GM18499 (cell line): ENCODE measurements around the gene ENPEP.
"Not testable (repeated sequence)": the region's sequence is repeated elsewhere in the genome, so short reads cannot be mapped to it uniquely, and the experiment has no call there.

Experiments
- ATAC-seq: cut with Tn5 transposase; IDR thresholded peaks from one replicate; pipeline ENCODE4 v1.9.1; 2021; ENCODE audit warnings: moderate number of reproducible peaks; ENCODE audit not compliant: insufficient read depth, unreplicated experiment

ENPEP gene

DNA sequence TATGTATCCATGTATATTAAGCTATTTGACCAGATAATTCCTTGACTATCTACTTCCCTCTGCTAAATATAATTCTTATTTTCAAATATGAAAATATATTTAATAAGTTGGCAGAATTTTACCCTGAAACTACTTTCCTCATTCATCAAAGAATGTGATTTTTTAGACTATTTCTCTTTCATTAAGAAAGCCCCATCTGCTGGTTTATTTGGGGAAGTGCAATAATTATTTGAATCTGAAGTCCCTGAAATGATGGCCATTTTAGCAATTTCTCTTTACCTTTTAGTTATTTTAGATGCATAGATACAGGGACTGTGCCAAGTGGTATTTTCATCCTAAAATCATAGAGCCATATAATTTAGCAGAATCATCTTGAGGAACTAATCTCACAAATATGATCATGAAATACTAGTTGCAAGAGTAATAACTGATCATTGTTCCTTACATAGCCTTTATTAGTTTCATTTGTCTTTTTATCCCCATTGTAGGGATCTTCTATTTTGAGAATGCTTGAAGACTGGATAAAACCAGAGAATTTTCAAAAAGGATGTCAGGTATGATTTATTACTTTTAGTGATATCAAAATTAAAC is 39.0 kb downstream of the ENPEP start:
- no peak for ATAC-seq

DNA sequence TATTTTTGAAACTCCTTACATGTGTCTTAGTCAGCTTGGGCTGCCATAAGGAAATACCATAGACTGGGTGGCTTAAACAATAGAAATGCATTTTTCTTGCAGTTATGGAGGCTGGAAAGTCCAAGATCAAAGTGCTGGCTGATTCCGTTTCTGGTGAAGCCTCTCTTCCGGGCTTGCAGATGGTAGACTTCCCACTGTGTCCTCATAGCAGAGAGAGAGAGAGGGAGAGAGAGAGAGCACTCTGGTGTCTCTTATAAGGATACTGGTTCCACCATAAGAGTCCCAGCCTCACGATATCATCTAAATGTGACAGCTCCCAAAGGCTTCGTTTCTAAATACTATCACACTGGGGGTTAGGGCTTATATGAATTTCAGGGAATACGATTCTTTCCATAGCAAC is 39.7 kb downstream of the ENPEP start:
- ATAC-seq: no peak

DNA sequence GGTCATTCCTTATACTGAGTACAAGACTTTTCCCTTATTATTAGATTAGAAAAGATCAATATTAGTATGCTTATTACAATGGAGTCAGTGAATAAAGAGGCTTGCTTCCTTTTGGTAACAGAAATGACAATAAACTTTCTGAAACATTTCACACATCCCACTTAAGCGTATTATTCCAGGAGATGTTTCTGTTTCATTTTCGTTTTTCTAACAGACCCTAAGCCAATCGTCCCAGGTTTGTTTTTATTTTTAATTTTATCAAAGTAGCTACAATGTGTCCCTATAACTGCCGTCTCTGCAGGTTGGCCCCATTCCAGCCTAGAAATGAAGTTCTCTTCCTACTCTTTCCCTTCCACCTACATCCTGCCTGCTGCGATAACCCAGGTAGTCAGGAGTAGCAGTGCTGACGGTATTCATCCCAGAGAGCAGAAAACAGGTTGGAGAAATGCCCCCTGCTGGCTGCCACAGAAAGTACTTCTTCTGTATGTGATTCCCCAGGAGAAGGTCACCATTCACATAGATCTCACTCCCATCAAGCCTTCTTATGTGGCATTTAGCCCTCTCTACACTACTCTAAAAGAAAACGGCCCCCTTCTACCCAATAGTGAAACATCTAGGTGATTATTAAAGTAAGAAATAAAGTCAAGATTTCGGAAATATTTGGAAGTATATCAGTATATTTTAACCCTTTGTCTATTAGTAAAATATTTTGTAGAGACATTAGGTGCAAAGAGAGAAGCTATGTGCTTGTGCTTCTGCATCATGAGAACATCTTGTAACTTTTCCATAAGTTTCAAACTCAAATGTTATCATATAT is 40.4 kb downstream of the ENPEP start:
- no peak for ATAC-seq

GRCh38 chr4:110518889-110519490 is 43.0 kb downstream of the ENPEP start:
- no peak for ATAC-seq

- ATAC-seq: no peak
These were observed 44.9 kb downstream of the ENPEP start for GRCh38 chr4:110520886-110521285.

DNA sequence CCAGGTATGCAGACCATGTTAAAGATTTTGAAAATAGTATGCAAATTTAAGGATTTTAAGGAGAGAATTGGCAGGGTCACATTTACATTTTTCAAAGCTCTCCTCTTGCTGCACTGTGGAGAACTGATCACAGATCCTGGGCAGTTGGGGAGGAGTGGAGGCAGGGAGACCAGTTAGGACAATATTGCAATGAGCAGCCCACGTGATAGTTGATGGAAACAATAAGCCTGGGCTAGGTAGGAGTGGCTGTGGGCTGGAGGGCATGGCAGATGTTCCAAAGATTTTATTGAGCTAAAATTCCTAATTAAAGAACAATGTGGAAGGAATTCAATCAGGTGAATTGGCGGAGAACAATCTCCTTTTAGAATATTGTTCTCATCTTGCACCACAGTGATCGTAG is 50.6 kb downstream of the ENPEP start:
- no peak for ATAC-seq

DNA sequence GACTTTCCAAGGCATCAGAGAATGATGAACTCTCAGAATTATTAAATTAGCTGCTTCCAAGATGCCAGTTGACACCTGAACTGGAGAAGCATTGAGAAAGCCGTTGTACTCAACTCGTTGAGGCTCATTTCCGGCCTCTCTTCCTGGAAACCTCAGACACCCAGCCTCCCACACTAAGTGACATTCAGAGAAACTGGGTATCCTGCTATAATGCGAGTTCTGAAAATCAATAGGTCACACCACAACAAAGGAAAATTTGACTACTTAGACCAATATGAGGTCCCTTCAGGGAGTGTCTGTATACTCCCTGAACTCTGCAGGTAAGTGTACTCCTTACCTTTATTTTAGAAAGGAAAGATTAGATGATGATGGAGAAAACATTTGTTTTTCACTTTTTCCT is 51.2 kb downstream of the ENPEP start:
- ATAC-seq: no peak

DNA sequence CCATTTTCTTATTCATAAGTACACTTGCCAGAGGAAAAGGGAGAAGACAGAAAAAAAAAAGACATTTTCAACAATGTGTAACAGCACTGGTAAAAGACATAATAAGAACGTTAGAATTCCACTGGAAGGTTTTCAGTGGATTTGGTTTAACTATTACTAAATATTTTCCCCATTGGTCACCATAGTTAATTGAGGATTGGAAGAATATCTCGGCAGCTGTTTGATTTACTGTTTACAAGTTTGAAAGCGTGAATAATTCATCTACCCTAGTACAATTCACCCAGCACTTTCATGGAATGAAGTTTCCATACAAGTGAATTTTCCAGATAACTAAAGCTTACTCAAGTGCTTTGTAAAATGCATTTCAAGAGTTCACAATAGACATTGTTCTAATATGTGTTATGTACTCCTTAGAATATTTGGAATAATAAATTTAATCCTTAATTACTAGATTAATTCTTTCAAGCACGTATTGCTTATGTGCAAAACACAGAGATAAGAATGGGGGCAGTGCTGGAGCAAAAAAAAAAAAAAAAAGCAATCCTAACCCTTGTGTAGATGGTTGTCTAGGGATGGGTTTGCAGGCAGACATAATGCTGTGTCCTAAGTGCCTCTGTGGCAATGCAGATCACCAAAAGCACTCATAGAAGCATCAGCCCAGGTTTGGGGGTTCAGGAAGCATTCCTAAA is 57.1 kb downstream of the ENPEP start:
- ATAC-seq: no peak

DNA sequence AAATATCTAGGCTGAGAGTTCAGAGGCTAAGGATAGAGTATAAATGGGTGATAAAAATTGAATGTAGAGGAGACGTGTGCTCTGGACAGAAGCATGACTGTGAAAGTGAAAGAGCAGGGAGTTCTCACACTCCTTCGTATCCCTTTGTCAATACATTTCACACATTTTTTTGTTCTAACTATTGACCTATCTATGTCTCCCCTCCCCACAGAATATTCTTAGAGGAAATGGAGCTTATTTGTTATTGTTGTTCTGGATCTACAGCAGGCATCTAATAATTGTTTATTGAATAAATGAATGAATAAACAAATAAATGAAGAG is 57.6 kb downstream of the ENPEP start:
- no peak for ATAC-seq

DNA sequence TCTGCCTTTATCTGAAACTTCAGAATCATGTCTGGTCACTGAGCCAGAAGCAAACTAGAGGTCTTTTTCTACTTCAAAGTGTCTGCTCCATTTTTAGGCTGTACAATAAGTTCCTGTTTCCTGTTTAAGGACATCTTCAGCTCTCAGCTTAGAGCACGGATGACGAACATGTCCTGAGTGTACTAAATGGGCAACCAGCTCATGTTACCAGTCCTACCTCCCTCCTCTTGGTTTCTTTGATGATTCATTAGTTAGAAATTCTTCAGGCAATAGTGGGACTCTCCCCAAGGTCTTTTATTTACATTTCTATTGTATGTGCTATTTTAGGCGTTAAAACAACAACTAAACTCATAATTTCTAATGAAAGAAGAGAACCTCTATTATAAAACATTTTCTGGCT is 58.0 kb downstream of the ENPEP start:
- no peak for ATAC-seq

DNA sequence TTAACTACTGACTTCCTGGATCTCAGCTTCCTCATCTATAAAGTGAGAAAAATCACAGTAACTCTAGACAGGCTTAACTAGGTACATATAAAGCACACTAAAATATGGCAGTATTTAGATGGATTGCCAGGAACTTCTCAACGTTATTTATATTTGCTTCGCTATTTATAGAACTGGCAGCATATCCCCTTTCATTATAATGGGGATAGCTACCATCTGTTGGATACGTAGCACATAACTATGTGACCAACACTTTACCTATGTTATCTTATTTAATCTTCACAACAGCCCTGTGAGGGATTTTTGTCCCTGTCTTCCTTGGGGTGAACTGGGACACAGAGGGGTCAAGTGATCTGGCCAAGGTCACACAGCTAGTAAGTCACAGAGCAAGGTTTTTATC is 64.6 kb downstream of the ENPEP start:
- ATAC-seq: no peak

DNA sequence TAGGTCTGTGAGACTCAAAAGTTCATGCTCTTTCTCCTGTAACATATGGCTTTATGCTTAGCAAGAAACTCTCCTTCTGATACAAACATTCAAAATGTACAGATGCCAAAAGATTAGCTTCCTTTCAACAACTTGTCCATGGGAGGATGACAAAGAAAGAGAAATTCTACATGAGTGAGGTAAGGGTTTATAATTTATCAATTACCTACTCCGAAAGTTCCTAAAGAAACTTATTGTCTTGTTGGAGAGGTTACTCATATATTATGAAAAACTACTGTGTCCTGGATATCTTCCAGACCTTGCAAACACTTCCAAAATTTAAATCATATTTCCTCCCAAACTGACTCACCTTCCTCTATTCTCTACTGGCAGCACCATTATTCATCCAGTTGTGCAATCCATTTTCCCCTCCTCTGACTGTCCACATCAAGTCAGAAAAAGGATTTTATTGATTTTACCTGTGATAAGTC is 65.1 kb downstream of the ENPEP start:
- no peak for ATAC-seq

DNA sequence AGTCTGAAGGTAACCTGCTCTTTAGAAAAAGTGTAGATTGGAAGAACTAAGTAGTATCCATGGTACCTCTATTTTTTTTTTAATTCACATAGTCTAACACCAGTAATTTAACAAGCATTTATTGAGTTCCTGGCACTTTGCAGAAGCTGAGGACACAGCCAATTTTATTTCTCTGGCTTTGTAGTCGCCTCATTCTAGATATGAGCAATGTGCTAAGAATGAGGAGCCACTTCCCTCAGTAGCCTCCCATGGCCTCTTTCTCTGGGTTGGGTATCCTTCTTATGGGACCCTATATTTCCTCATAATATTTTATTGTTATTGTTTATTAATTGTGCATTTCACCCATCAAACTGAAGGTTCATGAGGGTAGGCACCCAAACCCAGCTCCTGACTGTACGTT is 67.6 kb downstream of the ENPEP start:
- no peak for ATAC-seq

DNA sequence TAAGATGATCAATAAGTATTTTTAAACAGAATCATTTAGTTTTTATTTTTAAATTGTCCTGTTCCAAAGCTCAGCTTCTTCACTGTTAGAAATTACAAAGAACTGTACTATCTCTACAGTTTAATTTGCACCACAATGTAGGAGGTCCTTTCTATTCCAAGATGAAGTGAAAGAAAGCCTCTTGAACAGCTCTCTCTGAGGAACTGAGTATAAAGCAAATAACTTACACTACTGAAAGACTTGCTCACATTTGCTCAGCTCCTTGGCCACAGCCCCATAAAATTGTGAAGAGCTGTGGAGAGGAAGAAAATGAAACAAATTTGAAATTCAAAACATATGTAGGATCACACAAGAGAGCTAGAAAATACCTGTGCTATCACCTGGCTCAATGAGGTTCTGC is 68.6 kb downstream of the ENPEP start:
- ATAC-seq: no peak

GRCh38 chr4:110550260-110550659 is 74.3 kb downstream of the ENPEP start:
- ATAC-seq: no peak

GRCh38 chr4:110553197-110553596 is 77.2 kb downstream of the ENPEP start:
- ATAC-seq: no peak

DNA sequence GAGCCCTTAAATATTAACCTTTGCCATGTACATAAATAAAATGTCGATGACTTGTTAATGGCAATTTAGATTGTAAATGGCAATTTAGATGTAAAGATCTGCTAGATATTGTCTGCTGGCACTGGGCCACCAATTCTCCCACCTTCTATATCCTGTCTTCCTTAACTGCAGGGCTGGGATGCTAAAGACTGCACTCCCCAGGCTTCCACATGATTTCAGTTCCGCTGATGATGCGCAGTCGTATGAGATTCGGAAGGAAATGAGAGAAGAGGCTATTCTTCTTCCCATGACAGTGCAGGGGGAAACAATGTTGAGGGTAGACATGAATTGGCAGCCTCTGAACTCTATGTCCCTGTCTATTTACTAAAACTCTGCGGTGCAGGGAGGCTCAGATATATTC is 91.3 kb downstream of the ENPEP start:
- ATAC-seq: no peak

- ATAC-seq: not testable (repeated sequence)
These were observed 100.7 kb downstream of the ENPEP start for GRCh38 chr4:110576696-110577095.

GRCh38 chr4:110586131-110586850 is 110.3 kb downstream of the ENPEP start:
- ATAC-seq: no peak

- ATAC-seq: no peak
These were observed 111.8 kb downstream of the ENPEP start for GRCh38 chr4:110587666-110588285.
